AG10803 (cell line): ENCODE measurements around the gene PNMA5.
"Not testable (repeated sequence)": the region's sequence is repeated elsewhere in the genome, so short reads cannot be mapped to it uniquely, and the experiment has no call there.

Experiments
- DNase-seq: peaks from one replicate; pipeline ENCODE4 v3.0.0; 2010; ENCODE audit warnings: low read depth
- H3K4me3 ChIP-seq: 2 replicates; pipeline ENCODE4 v1.5.1; 2011; ENCODE audit warnings: mild to moderate bottlenecking, low read length, control low read depth
- CTCF ChIP-seq: conservative IDR thresholded peaks from 2 replicates; pipeline ENCODE4 v1.5.1; 2011; ENCODE audit warnings: mild to moderate bottlenecking, low read length, control low read depth, inconsistent platforms

PNMA5 gene

GRCh38 chrX:152993933-152994332 lies at the start of gene PNMA5:
PNMA5 (minus strand) TSS chrX:152994116; CDS start chrX:152991598, 2,518 bp downstream.
- no peak within 1 kb of the TSS for H3K4me3 ChIP-seq
- DNase-seq, result no peak
- TF ChIP-seq CTCF, result no peak

GRCh38 chrX:153032397-153033118 lies 38.6 kb upstream of the PNMA5 start:
- H3K4me3 ChIP-seq, result peak overlapping the region; percentile 50
- TF ChIP-seq CTCF, result peak; percentile 60

GRCh38 chrX:153030801-153031200 lies 36.9 kb upstream of the PNMA5 start:
- TF ChIP-seq CTCF, result no peak
- no peak overlapping the region for H3K4me3 ChIP-seq
- DNase-seq, result no peak

More at GRCh38 chrX:153032397-153033118, 38.6 kb upstream of the PNMA5 start:
- peak; percentile 49 for DNase-seq

- TF ChIP-seq CTCF, result no peak
- no peak for DNase-seq
- H3K4me3 ChIP-seq, result no peak overlapping the region
Measured at GRCh38 chrX:153029875-153030274, 36.0 kb upstream of the PNMA5 start.

GRCh38 chrX:153029162-153029561 lies 35.2 kb upstream of the PNMA5 start:
- no peak overlapping the region for H3K4me3 ChIP-seq
- DNase-seq, result no peak
- no peak for TF ChIP-seq CTCF

GRCh38 chrX:153028487-153028886 lies 34.6 kb upstream of the PNMA5 start:
- not testable (repeated sequence) for DNase-seq, H3K4me3 ChIP-seq

GRCh38 chrX:153026501-153026900 lies 32.6 kb upstream of the PNMA5 start:
- DNase-seq, H3K4me3 ChIP-seq: not testable (repeated sequence)

- no peak for DNase-seq
- no peak for TF ChIP-seq CTCF
- H3K4me3 ChIP-seq, result no peak overlapping the region
Measured at GRCh38 chrX:153019166-153019565, 25.2 kb upstream of the PNMA5 start.

GRCh38 chrX:153017174-153017573 lies 23.3 kb upstream of the PNMA5 start:
- not testable (repeated sequence) for H3K4me3 ChIP-seq, DNase-seq
